HCT116 (cell line): ENCODE data around the gene ATPAF1. TPM values are rescaled to one million over a fixed set of nuclear protein-coding genes. Genes with fewer than 3 reads are reported as not detected.

Experiments
- ATAC-seq: fragments of 200-7000 bp; cut with Tn5 transposase; 2 replicates; pipeline ENCODE4 v1.9.1; 2020; ENCODE audit warnings: mild to moderate bottlenecking, moderate library complexity
- BruUV-seq: library from RNA; stranded (reverse); fragments of 400-500 nt; replicated peaks from 2 replicates; lab custom pipeline; 2021; lab: Mats Ljungman, UMichigan
- CTCF ChIA-PET: fragments of 300-600 bp; sonication (Branson Sonifier 250); formaldehyde crosslinking; loops from one replicate; lab custom pipeline; 2021; ENCODE audit warnings: antibody characterized with exemption; lab: Charles Lee
- POLR2A ChIA-PET: fragments of 300-600, 350-600 bp; sonication (Branson Sonifier 250); formaldehyde crosslinking; loops from one replicate; lab custom pipeline; 2021; ENCODE audit warnings: antibody characterized with exemption; lab: Charles Lee
- RAD21 ChIA-PET, 2 experiments: fragments of 300-600 bp; sonication (Branson Sonifier 250); formaldehyde crosslinking; loops; one replicate each; lab custom pipeline; 2023; ENCODE audit warnings: low total read pairs in 2 of 2; ENCODE audit not compliant: uncharacterized antibody in 2 of 2, unreplicated experiment in 2 of 2, low non-redundant PET in 1 of 2; lab: Charles Lee
- DNase-seq: peaks from one replicate; pipeline ENCODE4 v3.0.0-alpha.2; 2010; ENCODE audit warnings: low read depth, low spot score
- H2AFZ ChIP-seq: fragments of 200-600 bp; shearing (Covaris generic), sonication (generic); 2 replicates; pipeline ENCODE4 v1.6.1; 2017; ENCODE audit warnings: low read depth, mixed run types, mixed read lengths, antibody characterized with exemption, low read length; ENCODE audit not compliant: poor library complexity, severe bottlenecking
- H3K27ac ChIP-seq: 2 replicates; pipeline ENCODE4 v1.5.1; 2012; ENCODE audit warnings: low read depth, low read length
- H3K27me3 ChIP-seq: fragments of 200-600 bp; sonication (generic); 2 replicates; pipeline ENCODE4 v1.6.1; 2016; ENCODE audit warnings: mixed run types, low read length, mixed read lengths; ENCODE audit not compliant: insufficient read depth
- H3K36me3 ChIP-seq, 2 experiments: fragments of 200-500 bp in 1 of 2; fragments of 200-600 bp in 1 of 2; sonication (Bioruptor generic) in 1 of 2; sonication (generic) in 1 of 2; 2 replicates each; pipeline versions ENCODE4 v1.5.1 to v1.6.1; 2014 to 2016; ENCODE audit warnings: low read length in 2 of 2, inconsistent platforms in 1 of 2, mixed read lengths in 1 of 2, mixed run types in 1 of 2; ENCODE audit not compliant: insufficient read depth in 2 of 2, control insufficient read depth in 1 of 2
- H3K4me1 ChIP-seq, 2 experiments: fragments of 200-600 bp in 1 of 2; sonication (generic) in 1 of 2; 2 replicates each; pipeline versions ENCODE4 v1.5.1 to v1.6.1; 2012 to 2017; ENCODE audit warnings: low read length in 2 of 2, inconsistent platforms in 1 of 2, mild to moderate bottlenecking in 1 of 2, mixed read lengths in 1 of 2, mixed run types in 1 of 2, moderate library complexity in 1 of 2; ENCODE audit not compliant: insufficient read depth in 2 of 2, control insufficient read depth in 1 of 2
- H3K4me2 ChIP-seq: fragments of 200-600 bp; sonication (generic); 2 replicates; pipeline ENCODE4 v1.6.1; 2017; ENCODE audit warnings: mixed run types, low read length, mixed read lengths
- H3K4me3 ChIP-seq, 2 experiments: fragments of 200-600 bp in 1 of 2; sonication (generic) in 1 of 2; replicated peaks in 1 of 2; 2 replicates each; pipeline ENCODE4 v1.5.1; 2011 to 2016; ENCODE audit warnings: low read length in 2 of 2, control low read depth in 1 of 2, low read depth in 1 of 2, mild to moderate bottlenecking in 1 of 2, mixed read lengths in 1 of 2, mixed run types in 1 of 2
- H3K79me2 ChIP-seq: fragments of 200-600 bp; sonication (generic); 2 replicates; pipeline ENCODE4 v1.6.1; 2017; ENCODE audit warnings: mild to moderate bottlenecking, mixed run types, low read length, moderate library complexity, mixed read lengths; ENCODE audit not compliant: insufficient read depth
- H3K9ac ChIP-seq: fragments of 200-600 bp; sonication (generic); 2 replicates; pipeline ENCODE4 v1.6.1; 2016; ENCODE audit warnings: low read length, mixed read lengths
- H3K9me2 ChIP-seq: fragments of 200-600 bp; sonication (generic), shearing (Covaris generic); 2 replicates; pipeline ENCODE4 v1.6.1; 2017; ENCODE audit warnings: mixed run types, mild to moderate bottlenecking, moderate library complexity; ENCODE audit not compliant: insufficient read depth
- H3K9me3 ChIP-seq, 2 experiments: fragments of 200-500 bp in 1 of 2; fragments of 200-600 bp in 1 of 2; sonication (Bioruptor generic) in 1 of 2; sonication (generic) in 1 of 2; 2 replicates each; pipeline ENCODE4 v1.6.1; 2014 to 2017; ENCODE audit warnings: low read length in 2 of 2, mixed read lengths in 2 of 2, inconsistent platforms in 1 of 2, low read depth in 1 of 2, mild to moderate bottlenecking in 1 of 2, mixed run types in 1 of 2, moderate library complexity in 1 of 2; ENCODE audit not compliant: control insufficient read depth in 1 of 2, insufficient read depth in 1 of 2
- H4K20me1 ChIP-seq: fragments of 200-600 bp; sonication (generic), shearing (Covaris generic); 2 replicates; pipeline ENCODE4 v1.6.1; 2017; ENCODE audit warnings: mixed run types, mild to moderate bottlenecking, moderate library complexity; ENCODE audit not compliant: insufficient read depth
- CEBPB ChIP-seq: IDR thresholded peaks from 2 replicates; pipeline ENCODE4 v1.6.1; 2012; ENCODE audit warnings: low read depth
- EGR1 ChIP-seq: IDR thresholded peaks from 2 replicates; pipeline ENCODE4 v1.6.1; 2012; ENCODE audit warnings: low read depth
- ELF1 ChIP-seq: IDR thresholded peaks from 2 replicates; pipeline ENCODE4 v1.6.1; 2012; ENCODE audit warnings: low read depth, borderline replicate concordance
- EZH2phosphoT487 ChIP-seq: fragments of 200-600 bp; IDR thresholded peaks from 2 replicates; pipeline ENCODE4 v1.6.1; 2018; ENCODE audit warnings: antibody characterized with exemption, borderline replicate concordance
- FOSL1 ChIP-seq: IDR thresholded peaks from 2 replicates; pipeline ENCODE4 v1.6.1; 2012; ENCODE audit warnings: low read depth
- POLR2A ChIP-seq: IDR thresholded peaks from 2 replicates; pipeline ENCODE4 v1.7.0; 2011; ENCODE audit warnings: borderline replicate concordance; ENCODE audit not compliant: insufficient read depth, insufficient read length; ENCODE audit errors: extremely low read depth
- SIN3A ChIP-seq: IDR thresholded peaks from 2 replicates; pipeline ENCODE4 v1.6.1; 2012; ENCODE audit warnings: low read depth
- TCF7L2 ChIP-seq: IDR thresholded peaks from 2 replicates; pipeline ENCODE4 v1.7.0; 2011; ENCODE audit warnings: borderline replicate concordance, inconsistent platforms; ENCODE audit not compliant: insufficient read depth, insufficient read length; ENCODE audit errors: extremely low read depth
- intact Hi-C: fragments of 100-400 bp; cut with micrococcal nuclease; formaldehyde crosslinking; loops from 2 replicates; pipeline ENCODE4 v1.10.0; 2022
- total RNA-seq: library from RNA; stranded (reverse); gene quantifications from one replicate; pipeline ENCODE4 v1.2.1, GENCODE V29; 2021; ENCODE audit not compliant: unreplicated experiment
- TF ChIP-seq, protein P1 (sequence below), 3 experiments: fragments of 200-600 bp in 1 of 3; sonication (generic) in 1 of 3; IDR thresholded peaks in 2 of 3; conservative IDR thresholded peaks in 1 of 3; 2 replicates each; pipeline ENCODE4 v1.5.1; 2012 to 2017; ENCODE audit warnings: low read depth in 2 of 3, low read length in 2 of 3, antibody characterized with exemption in 1 of 3, borderline replicate concordance in 1 of 3, control low read depth in 1 of 3, mild to moderate bottlenecking in 1 of 3, mixed read lengths in 1 of 3, mixed run types in 1 of 3, moderate library complexity in 1 of 3; ENCODE audit not compliant: insufficient read depth in 1 of 3

The ATPAF1 gene
- total RNA-seq, 1 experiment from 2014 or later: 35.5 TPM

DNA sequence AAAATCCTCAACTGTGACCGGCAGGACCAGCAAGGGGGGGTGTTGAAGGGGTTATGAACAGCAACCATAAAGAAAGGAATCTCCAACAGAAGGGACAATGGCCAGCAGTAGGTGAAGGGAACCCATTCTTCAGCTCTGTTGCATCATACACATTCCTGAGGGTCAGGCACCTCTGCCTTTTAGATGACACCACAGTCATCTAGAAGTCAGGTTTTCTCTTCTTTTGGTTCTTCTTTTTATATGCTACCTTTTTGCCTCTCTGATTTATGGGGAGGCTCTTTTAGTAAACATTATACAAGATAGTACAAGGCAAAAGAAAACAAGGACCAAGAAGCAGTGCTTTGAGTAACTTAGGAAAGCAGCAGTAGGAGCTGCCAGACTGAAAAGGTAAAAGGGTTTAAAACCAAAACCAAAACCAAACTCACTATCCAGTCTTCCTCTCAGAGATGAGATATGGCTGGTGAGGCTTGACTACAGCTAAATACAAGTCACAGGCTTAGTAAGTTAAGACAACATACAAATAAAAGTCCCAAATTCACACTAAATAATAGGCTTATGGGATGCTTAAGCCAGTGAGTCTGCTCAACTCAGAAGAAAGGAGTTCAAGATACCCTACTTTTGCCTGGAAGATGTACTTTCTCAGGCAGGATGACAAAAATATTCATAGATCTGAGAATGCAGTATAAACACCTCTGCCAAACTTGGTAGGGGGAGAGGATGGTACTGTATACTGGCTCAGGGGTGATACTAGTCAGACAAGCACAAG is 7.6 kb upstream of the ATPAF1 start:
- no peaks in the 10 kb centered on the region for H3K27me3 ChIP-seq
- RAD21 ChIA-PET: no interaction called here
- H3K79me2 ChIP-seq: no peaks in the 10 kb centered on the region
- no peak overlapping the region for H3K4me3 ChIP-seq
- BruUV-seq: no TSS peak
- ATAC-seq: no peak
- TF ChIP-seq TCF7L2 (no peak), POLR2A (no peak), FOSL1 (no peak), ELF1 (no peak), CEBPB (no peak), EZH2phosphoT487 (no peak), SIN3A (no peak), EGR1 (no peak)
- TF ChIP-seq, protein P1, sequence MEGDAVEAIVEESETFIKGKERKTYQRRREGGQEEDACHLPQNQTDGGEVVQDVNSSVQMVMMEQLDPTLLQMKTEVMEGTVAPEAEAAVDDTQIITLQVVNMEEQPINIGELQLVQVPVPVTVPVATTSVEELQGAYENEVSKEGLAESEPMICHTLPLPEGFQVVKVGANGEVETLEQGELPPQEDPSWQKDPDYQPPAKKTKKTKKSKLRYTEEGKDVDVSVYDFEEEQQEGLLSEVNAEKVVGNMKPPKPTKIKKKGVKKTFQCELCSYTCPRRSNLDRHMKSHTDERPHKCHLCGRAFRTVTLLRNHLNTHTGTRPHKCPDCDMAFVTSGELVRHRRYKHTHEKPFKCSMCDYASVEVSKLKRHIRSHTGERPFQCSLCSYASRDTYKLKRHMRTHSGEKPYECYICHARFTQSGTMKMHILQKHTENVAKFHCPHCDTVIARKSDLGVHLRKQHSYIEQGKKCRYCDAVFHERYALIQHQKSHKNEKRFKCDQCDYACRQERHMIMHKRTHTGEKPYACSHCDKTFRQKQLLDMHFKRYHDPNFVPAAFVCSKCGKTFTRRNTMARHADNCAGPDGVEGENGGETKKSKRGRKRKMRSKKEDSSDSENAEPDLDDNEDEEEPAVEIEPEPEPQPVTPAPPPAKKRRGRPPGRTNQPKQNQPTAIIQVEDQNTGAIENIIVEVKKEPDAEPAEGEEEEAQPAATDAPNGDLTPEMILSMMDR (IDR thresholded peaks at IDR 0.05 in 2 of 3, conservative IDR thresholded peaks at IDR 0.05 in 1 of 3; ENCODE audit: borderline replicate concordance in 1 of 3, insufficient read depth in 1 of 3, low read depth in 2 of 3, low read length in 2 of 3): no peak
- TF ChIP-seq, all 23 proteins: peak for 0
- H3K36me3 ChIP-seq: peaks cover 6 to 18% of the 10 kb centered on the region in 2 experiments; a peak in 3 of 4 replicates
- H3K27ac ChIP-seq: no peak overlapping the region
- no peak overlapping the region for H2AFZ ChIP-seq
- no peak overlapping the region for H3K4me2 ChIP-seq
- no peaks in the 10 kb centered on the region for H4K20me1 ChIP-seq
- POLR2A ChIA-PET: no interaction called here
- intact Hi-C loops: no loop called here
- CTCF ChIA-PET: no interaction called here
- no peak for DNase-seq
- no peaks in the 10 kb centered on the region for H3K9me2 ChIP-seq
- no peaks in the 10 kb centered on the region; a peak in 1 of 4 replicates for H3K4me1 ChIP-seq
- no peaks in the 10 kb centered on the region for H3K9me3 ChIP-seq
- no peak overlapping the region for H3K9ac ChIP-seq
